DND-41 (cell line): ENCODE results near the gene PDAP1.

Experiments used
- ATAC-seq: fragments of 200-7000 bp; cut with Tn5 transposase; 3 replicates; pipeline ENCODE4 v1.9.1; 2021; ENCODE audit warnings: low read depth; ENCODE audit not compliant: insufficient read depth
- DNase-seq: peaks from one replicate; pipeline ENCODE4 v3.0.0-alpha.2; 2020
- H2AFZ ChIP-seq: 2 replicates; pipeline ENCODE4 v1.6.0; 2012; ENCODE audit warnings: low read depth, low read length
- H3K27ac ChIP-seq: 2 replicates; pipeline ENCODE4 v1.5.1; 2012; ENCODE audit warnings: low read length, inconsistent platforms
- H3K27me3 ChIP-seq: fragments of 200-600 bp; sonication (generic); 2 replicates; pipeline ENCODE4 v1.6.0; 2012; ENCODE audit warnings: low read length, mild to moderate bottlenecking, inconsistent platforms; ENCODE audit not compliant: insufficient read depth, poor library complexity
- H3K36me3 ChIP-seq: 2 replicates; pipeline ENCODE4 v1.5.1; 2012; ENCODE audit warnings: low read length, inconsistent platforms; ENCODE audit not compliant: insufficient read depth
- H3K4me1 ChIP-seq: 2 replicates; pipeline ENCODE4 v1.5.1; 2012; ENCODE audit warnings: mild to moderate bottlenecking, low read length; ENCODE audit not compliant: insufficient read depth
- H3K4me2 ChIP-seq: 2 replicates; pipeline ENCODE4 v1.6.0; 2012; ENCODE audit warnings: mild to moderate bottlenecking, moderate library complexity, low read length, inconsistent platforms; ENCODE audit not compliant: insufficient read depth
- H3K4me3 ChIP-seq, 2 experiments: fragments of 200-600 bp in 1 of 2; shearing (Covaris generic) in 1 of 2; 2 replicates each; pipeline ENCODE4 v1.5.1; 2012 to 2016; ENCODE audit warnings: inconsistent platforms in 2 of 2, low read length in 2 of 2, mild to moderate bottlenecking in 2 of 2, low read depth in 1 of 2, moderate library complexity in 1 of 2
- H3K79me2 ChIP-seq: 2 replicates; pipeline ENCODE4 v1.6.0; 2012; ENCODE audit warnings: low read length, inconsistent platforms; ENCODE audit not compliant: insufficient read depth
- H3K9ac ChIP-seq: 2 replicates; pipeline ENCODE4 v1.6.0; 2012; ENCODE audit warnings: low read depth, mild to moderate bottlenecking, inconsistent platforms, low read length, moderate library complexity
- H3K9me3 ChIP-seq: 2 replicates; pipeline ENCODE4 v1.5.1; 2012; ENCODE audit warnings: low read length, moderate library complexity, mild to moderate bottlenecking, inconsistent platforms; ENCODE audit not compliant: insufficient read depth, severe bottlenecking
- H4K20me1 ChIP-seq: 2 replicates; pipeline ENCODE4 v1.6.0; 2012; ENCODE audit warnings: low read length; ENCODE audit not compliant: insufficient read depth
- EZH2 ChIP-seq: IDR thresholded peaks from 3 replicates; pipeline ENCODE4 v1.6.1; 2012; ENCODE audit warnings: borderline replicate concordance, low read depth, mild to moderate bottlenecking, moderate library complexity, low read length, inconsistent platforms; ENCODE audit not compliant: severe bottlenecking
- TF ChIP-seq, protein P1 (sequence below): IDR thresholded peaks from 2 replicates; pipeline ENCODE4 v1.5.1; 2012; ENCODE audit warnings: borderline replicate concordance, low read length, moderate library complexity, mild to moderate bottlenecking; ENCODE audit not compliant: poor library complexity, severe bottlenecking; ENCODE audit errors: extremely low read depth

The PDAP1 gene

DNA sequence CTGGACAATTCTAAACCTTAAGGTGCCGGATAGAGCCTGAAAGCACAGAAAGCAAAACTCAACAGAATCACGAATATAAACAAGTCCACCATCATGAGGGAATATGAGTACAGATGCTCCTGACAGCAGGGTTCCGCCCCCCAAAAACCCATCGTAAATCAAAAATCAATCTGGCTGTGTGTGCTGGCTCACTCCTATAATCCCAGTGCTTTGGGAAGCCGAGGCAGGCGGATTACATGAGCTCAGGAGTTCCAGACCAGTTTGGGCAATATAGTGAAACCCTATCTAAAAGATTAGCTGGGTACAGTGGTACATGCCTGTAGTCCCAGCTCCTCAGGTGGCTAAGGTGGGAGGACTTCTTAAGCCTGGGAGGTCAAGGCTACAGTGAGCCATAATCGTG lies 12.6 kb upstream of the PDAP1 start:
- no peaks in the 10 kb centered on the region for H3K27me3 ChIP-seq
- no peak overlapping the region for H3K4me3 ChIP-seq
- DNase-seq = no peak
- H3K4me2 ChIP-seq = no peak overlapping the region
- H3K27ac ChIP-seq = no peak overlapping the region
- TF ChIP-seq EZH2 = no peak
- TF ChIP-seq, protein P1, sequence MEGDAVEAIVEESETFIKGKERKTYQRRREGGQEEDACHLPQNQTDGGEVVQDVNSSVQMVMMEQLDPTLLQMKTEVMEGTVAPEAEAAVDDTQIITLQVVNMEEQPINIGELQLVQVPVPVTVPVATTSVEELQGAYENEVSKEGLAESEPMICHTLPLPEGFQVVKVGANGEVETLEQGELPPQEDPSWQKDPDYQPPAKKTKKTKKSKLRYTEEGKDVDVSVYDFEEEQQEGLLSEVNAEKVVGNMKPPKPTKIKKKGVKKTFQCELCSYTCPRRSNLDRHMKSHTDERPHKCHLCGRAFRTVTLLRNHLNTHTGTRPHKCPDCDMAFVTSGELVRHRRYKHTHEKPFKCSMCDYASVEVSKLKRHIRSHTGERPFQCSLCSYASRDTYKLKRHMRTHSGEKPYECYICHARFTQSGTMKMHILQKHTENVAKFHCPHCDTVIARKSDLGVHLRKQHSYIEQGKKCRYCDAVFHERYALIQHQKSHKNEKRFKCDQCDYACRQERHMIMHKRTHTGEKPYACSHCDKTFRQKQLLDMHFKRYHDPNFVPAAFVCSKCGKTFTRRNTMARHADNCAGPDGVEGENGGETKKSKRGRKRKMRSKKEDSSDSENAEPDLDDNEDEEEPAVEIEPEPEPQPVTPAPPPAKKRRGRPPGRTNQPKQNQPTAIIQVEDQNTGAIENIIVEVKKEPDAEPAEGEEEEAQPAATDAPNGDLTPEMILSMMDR = no peak
- H3K4me1 ChIP-seq = no peaks in the 10 kb centered on the region
- H3K36me3 ChIP-seq = peaks cover 91% of the 10 kb centered on the region
- H2AFZ ChIP-seq = no peak overlapping the region
- peaks cover 2% of the 10 kb centered on the region; the same call in 1 of the 2 replicates for H3K79me2 ChIP-seq
- H4K20me1 ChIP-seq = peaks cover 10% of the 10 kb centered on the region
- no peak for ATAC-seq
- no peaks in the 10 kb centered on the region for H3K9me3 ChIP-seq
- no peak overlapping the region for H3K9ac ChIP-seq

DNA sequence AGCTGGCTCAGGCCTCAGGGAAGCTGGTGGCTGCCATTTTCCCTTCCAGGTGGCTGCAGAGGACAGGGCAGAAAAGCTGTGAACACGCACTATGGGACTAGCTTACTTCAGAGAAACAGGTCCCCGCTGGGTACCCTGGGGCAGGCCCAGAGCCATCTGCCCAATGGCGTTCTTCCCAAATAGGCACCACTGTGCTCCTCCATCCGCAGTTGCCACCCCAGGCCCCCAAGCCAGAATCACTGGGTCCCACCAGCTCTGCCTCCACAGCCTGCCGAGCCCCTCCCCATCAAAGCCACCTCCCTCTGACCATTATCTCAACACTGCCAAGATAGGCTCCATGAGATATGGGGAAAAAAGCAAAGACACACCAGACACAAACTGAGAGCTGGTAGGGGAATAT lies 11.8 kb upstream of the PDAP1 start:
- H3K4me2 ChIP-seq = no peak overlapping the region
- ATAC-seq (no peak), DNase-seq (no peak)
- H3K27me3 ChIP-seq = no peaks in the 10 kb centered on the region
- H2AFZ ChIP-seq = no peak overlapping the region
- H3K27ac ChIP-seq = no peak overlapping the region
- H3K4me1 ChIP-seq = no peaks in the 10 kb centered on the region
- no peak for TF ChIP-seq EZH2
- TF ChIP-seq, protein P1 = no peak
- peaks cover 2% of the 10 kb centered on the region; the same call in 1 of the 2 replicates for H3K79me2 ChIP-seq
- peaks cover 92% of the 10 kb centered on the region for H3K36me3 ChIP-seq
- H3K4me3 ChIP-seq = no peak overlapping the region
- H3K9ac ChIP-seq = no peak overlapping the region
- H4K20me1 ChIP-seq = peaks cover 10% of the 10 kb centered on the region
- H3K9me3 ChIP-seq = no peaks in the 10 kb centered on the region

DNA sequence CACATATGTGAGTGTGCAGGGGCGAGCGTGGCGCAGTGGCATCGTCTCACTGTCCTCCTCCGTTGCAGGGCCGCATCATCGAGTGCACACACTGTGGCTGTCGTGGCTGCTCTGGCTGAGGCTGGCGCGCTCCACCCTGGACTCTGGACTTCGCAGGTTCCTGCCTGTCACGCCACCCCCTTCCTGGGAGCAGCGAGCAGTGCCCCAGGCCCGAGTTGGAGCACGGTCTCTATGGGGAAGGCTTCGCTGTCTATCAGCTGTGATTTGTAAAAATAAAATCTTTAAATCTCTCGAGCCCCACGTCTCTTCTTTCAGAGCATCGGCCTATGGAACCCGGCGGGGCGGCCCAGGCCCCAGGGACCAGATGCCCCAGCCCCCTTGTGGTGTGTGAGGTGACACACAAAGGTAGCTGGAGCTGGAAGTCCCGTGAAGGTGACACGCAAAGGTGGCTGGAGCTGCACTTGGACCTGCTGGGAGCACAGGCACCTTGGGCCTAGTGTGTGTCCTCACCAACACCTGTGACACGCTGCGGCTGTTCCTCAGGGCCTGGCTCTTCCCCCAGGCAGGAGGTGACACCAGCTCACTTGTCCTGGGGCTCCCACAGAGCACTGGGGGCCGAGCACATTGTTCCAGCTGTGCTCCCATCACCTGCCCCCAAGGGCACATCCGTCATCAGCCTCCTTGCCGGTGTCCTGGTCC lies 11.1 kb upstream of the PDAP1 start:
- Histone ChIP-seq H3K4me2 (no peak overlapping the region), H3K9me3 (no peaks in the 10 kb centered on the region), H3K4me1 (no peaks in the 10 kb centered on the region), H3K27me3 (no peaks in the 10 kb centered on the region), H3K9ac (no peak overlapping the region), H2AFZ (no peak overlapping the region), H3K27ac (no peak overlapping the region), H3K79me2 (peaks cover 2% of the 10 kb centered on the region; the same call in 1 of the 2 replicates), H3K36me3 (peaks cover 92% of the 10 kb centered on the region), H3K4me3 (no peak overlapping the region), H4K20me1 (peaks cover 8% of the 10 kb centered on the region)
- no peak for TF ChIP-seq EZH2
- TF ChIP-seq, protein P1 = no peak
- ATAC-seq = 0 out of 3 replicates have a peak, but pooled peaks have one; percentile 6
- DNase-seq = no peak
